ENCODE measurements around the gene SPPL3. TPM values are rescaled to one million over a fixed set of nuclear protein-coding genes. Genes with fewer than 3 reads are reported as not detected.

The SPPL3 gene
- total RNA-seq, 1 donor: 10.9 TPM

GRCh38 chr12:120920178-120920577 is 16.0 kb upstream of the SPPL3 start:
- Histone ChIP-seq H3K9me3 (ENCODE audit: low read depth, low read length) (no peaks in the 10 kb centered on the region), H3K4me1 (ENCODE audit: insufficient read depth, low read length) (no peaks in the 10 kb centered on the region), H3K27ac (ENCODE audit: low read depth, low read length) (no peak overlapping the region), H3K4me3 (ENCODE audit: insufficient read depth, low read length) (no peak overlapping the region), H3K27me3 (ENCODE audit: insufficient read depth, low read length) (no peaks in the 10 kb centered on the region), H3K79me2 (ENCODE audit: insufficient read depth, low read length) (no peaks in the 10 kb centered on the region), H3K36me3 (ENCODE audit: insufficient read depth, low read length) (no peaks in the 10 kb centered on the region), H3K4me2 (ENCODE audit: insufficient read depth, low read length) (no peak overlapping the region), H2AFZ (ENCODE audit: low read length) (no peak overlapping the region), H4K20me1 (ENCODE audit: insufficient read depth, low read length) (no peaks in the 10 kb centered on the region)
- no peak for DNase-seq (ENCODE audit: insufficient read length, low spot score, missing footprints)
- TF ChIP-seq, protein P1, sequence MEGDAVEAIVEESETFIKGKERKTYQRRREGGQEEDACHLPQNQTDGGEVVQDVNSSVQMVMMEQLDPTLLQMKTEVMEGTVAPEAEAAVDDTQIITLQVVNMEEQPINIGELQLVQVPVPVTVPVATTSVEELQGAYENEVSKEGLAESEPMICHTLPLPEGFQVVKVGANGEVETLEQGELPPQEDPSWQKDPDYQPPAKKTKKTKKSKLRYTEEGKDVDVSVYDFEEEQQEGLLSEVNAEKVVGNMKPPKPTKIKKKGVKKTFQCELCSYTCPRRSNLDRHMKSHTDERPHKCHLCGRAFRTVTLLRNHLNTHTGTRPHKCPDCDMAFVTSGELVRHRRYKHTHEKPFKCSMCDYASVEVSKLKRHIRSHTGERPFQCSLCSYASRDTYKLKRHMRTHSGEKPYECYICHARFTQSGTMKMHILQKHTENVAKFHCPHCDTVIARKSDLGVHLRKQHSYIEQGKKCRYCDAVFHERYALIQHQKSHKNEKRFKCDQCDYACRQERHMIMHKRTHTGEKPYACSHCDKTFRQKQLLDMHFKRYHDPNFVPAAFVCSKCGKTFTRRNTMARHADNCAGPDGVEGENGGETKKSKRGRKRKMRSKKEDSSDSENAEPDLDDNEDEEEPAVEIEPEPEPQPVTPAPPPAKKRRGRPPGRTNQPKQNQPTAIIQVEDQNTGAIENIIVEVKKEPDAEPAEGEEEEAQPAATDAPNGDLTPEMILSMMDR (IDR thresholded peaks at IDR 0.05; ENCODE audit: extremely low read depth, low read depth, low read length): no peak

DNA sequence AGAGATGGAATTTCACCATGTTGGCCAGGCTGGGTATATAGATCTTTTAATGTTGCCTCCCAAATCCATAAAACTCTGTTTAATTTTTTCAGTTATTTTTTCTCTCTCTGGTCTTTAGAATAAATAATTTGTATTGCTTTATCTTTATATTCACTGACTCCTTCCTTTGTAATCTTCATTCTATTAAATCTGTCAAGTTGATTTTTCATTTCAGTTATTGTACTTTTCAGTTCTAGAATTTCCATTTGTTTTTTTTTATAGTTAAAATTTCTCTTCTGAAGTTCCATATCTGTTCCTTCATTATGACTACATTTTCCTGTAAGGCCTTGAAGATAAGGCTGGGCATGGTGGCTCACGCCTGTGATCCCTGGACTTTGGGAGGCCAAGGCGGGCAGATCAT is 13.6 kb upstream of the SPPL3 start:
- H3K4me3 ChIP-seq (ENCODE audit: insufficient read depth, low read length): no peak overlapping the region
- no peaks in the 10 kb centered on the region for H3K9me3 ChIP-seq (ENCODE audit: low read depth, low read length)
- H3K79me2 ChIP-seq (ENCODE audit: insufficient read depth, low read length): no peaks in the 10 kb centered on the region
- no peaks in the 10 kb centered on the region for H4K20me1 ChIP-seq (ENCODE audit: insufficient read depth, low read length)
- H2AFZ ChIP-seq (ENCODE audit: low read length): no peak overlapping the region
- TF ChIP-seq, protein P1 (IDR thresholded peaks at IDR 0.05; ENCODE audit: extremely low read depth, low read depth, low read length): no peak
- H3K4me2 ChIP-seq (ENCODE audit: insufficient read depth, low read length): no peak overlapping the region
- H3K27ac ChIP-seq (ENCODE audit: low read depth, low read length): no peak overlapping the region
- no peaks in the 10 kb centered on the region for H3K4me1 ChIP-seq (ENCODE audit: insufficient read depth, low read length)
- no peaks in the 10 kb centered on the region for H3K27me3 ChIP-seq (ENCODE audit: insufficient read depth, low read length)
- DNase-seq (ENCODE audit: insufficient read length, low spot score, missing footprints): no peak
- H3K36me3 ChIP-seq (ENCODE audit: insufficient read depth, low read length): no peaks in the 10 kb centered on the region

DNA sequence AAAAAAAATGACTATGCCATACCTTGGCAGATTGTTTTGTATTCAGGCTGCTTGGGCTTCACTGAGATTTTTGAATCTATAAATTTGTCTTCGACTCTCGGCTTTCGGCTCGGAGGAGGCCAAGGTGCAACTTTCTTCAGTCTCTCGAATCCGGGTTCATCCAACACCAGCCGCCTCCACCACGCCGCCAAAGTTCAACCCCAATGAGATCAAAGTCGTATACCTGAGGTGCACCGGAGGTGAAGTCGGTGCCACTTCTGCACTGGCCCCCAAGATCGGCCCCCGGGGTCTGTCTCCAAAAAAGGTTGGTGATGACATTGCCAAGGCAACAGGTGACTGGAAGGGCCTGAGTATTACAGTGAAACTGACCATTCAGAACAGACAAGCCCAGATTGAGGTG is 12.4 kb upstream of the SPPL3 start:
- H3K79me2 ChIP-seq (ENCODE audit: insufficient read depth, low read length): no peaks in the 10 kb centered on the region
- DNase-seq (ENCODE audit: insufficient read length, low spot score, missing footprints): no peak
- no peaks in the 10 kb centered on the region for H4K20me1 ChIP-seq (ENCODE audit: insufficient read depth, low read length)
- no peak overlapping the region for H3K4me2 ChIP-seq (ENCODE audit: insufficient read depth, low read length)
- H3K4me3 ChIP-seq (ENCODE audit: insufficient read depth, low read length): no peak overlapping the region
- H3K36me3 ChIP-seq (ENCODE audit: insufficient read depth, low read length): no peaks in the 10 kb centered on the region
- H2AFZ ChIP-seq (ENCODE audit: low read length): no peak overlapping the region
- H3K27me3 ChIP-seq (ENCODE audit: insufficient read depth, low read length): no peaks in the 10 kb centered on the region
- no peaks in the 10 kb centered on the region for H3K9me3 ChIP-seq (ENCODE audit: low read depth, low read length)
- H3K4me1 ChIP-seq (ENCODE audit: insufficient read depth, low read length): no peaks in the 10 kb centered on the region
- TF ChIP-seq, protein P1 (IDR thresholded peaks at IDR 0.05; ENCODE audit: extremely low read depth, low read depth, low read length): no peak
- H3K27ac ChIP-seq (ENCODE audit: low read depth, low read length): no peak overlapping the region

GRCh38 chr12:120914794-120915193 is 10.6 kb upstream of the SPPL3 start:
- H3K79me2 ChIP-seq (ENCODE audit: insufficient read depth, low read length): no peaks in the 10 kb centered on the region
- H4K20me1 ChIP-seq (ENCODE audit: insufficient read depth, low read length): no peaks in the 10 kb centered on the region
- H3K4me2 ChIP-seq (ENCODE audit: insufficient read depth, low read length): no peak overlapping the region
- H3K27me3 ChIP-seq (ENCODE audit: insufficient read depth, low read length): no peaks in the 10 kb centered on the region
- no peaks in the 10 kb centered on the region for H3K36me3 ChIP-seq (ENCODE audit: insufficient read depth, low read length)
- H3K4me3 ChIP-seq (ENCODE audit: insufficient read depth, low read length): no peak overlapping the region
- H2AFZ ChIP-seq (ENCODE audit: low read length): no peak overlapping the region
- no peaks in the 10 kb centered on the region for H3K9me3 ChIP-seq (ENCODE audit: low read depth, low read length)
- no peak overlapping the region for H3K27ac ChIP-seq (ENCODE audit: low read depth, low read length)
- H3K4me1 ChIP-seq (ENCODE audit: insufficient read depth, low read length): no peaks in the 10 kb centered on the region
- TF ChIP-seq, protein P1 (IDR thresholded peaks at IDR 0.05; ENCODE audit: extremely low read depth, low read depth, low read length): no peak
- DNase-seq (ENCODE audit: insufficient read length, low spot score, missing footprints): no peak

All from osteoblast (primary cell).